ENCODE results near the gene PGM5.

The PGM5 gene

DNA sequence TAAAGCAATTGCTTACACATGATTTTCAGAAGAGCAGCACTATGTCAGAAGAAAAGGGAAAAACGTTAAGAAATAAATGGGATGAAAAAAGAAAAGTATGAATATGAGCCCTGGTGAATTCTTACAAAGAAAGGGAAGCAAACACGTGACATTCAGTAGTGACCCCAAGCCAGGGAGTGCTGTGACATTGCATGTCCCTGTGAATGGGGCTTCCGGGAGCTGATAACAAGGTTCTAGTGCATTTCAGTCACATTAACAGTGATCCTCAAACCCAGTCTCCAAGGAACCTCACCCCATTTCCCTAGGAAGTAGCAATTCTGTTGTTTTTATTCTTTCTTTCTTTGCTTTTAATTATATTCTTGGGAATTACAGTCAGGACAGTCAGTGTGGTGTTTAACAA is 157.0 kb downstream of the PGM5 start:
- DNase-seq (ENCODE audit: extremely low read depth, low read depth), result no peak
- TF ChIP-seq, protein P1, sequence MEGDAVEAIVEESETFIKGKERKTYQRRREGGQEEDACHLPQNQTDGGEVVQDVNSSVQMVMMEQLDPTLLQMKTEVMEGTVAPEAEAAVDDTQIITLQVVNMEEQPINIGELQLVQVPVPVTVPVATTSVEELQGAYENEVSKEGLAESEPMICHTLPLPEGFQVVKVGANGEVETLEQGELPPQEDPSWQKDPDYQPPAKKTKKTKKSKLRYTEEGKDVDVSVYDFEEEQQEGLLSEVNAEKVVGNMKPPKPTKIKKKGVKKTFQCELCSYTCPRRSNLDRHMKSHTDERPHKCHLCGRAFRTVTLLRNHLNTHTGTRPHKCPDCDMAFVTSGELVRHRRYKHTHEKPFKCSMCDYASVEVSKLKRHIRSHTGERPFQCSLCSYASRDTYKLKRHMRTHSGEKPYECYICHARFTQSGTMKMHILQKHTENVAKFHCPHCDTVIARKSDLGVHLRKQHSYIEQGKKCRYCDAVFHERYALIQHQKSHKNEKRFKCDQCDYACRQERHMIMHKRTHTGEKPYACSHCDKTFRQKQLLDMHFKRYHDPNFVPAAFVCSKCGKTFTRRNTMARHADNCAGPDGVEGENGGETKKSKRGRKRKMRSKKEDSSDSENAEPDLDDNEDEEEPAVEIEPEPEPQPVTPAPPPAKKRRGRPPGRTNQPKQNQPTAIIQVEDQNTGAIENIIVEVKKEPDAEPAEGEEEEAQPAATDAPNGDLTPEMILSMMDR (IDR thresholded peaks at IDR 0.05; ENCODE audit: low read depth, low read length), result no peak

DNA sequence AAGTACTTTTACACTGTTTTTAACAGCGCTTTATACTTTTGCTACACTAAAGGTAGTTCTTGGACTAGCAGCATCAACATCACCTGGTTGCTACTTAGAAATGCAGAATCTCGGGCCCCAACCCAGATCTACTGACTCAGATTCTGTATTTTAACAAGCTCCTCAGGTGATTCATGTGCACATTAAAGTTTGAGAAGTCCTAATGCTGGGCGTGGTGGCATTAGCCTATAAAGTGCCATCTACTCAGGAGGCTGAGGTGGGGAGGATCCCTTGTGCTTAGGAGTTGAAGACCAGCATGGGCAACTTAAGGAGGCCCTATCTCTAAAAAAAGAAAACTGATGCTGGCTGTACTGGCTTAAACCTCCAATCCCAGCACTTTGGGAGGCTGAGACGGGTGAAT is 157.6 kb downstream of the PGM5 start:
- TF ChIP-seq, protein P1 (IDR thresholded peaks at IDR 0.05; ENCODE audit: low read depth, low read length), result no peak
- no peak for DNase-seq (ENCODE audit: extremely low read depth, low read depth)

DNA sequence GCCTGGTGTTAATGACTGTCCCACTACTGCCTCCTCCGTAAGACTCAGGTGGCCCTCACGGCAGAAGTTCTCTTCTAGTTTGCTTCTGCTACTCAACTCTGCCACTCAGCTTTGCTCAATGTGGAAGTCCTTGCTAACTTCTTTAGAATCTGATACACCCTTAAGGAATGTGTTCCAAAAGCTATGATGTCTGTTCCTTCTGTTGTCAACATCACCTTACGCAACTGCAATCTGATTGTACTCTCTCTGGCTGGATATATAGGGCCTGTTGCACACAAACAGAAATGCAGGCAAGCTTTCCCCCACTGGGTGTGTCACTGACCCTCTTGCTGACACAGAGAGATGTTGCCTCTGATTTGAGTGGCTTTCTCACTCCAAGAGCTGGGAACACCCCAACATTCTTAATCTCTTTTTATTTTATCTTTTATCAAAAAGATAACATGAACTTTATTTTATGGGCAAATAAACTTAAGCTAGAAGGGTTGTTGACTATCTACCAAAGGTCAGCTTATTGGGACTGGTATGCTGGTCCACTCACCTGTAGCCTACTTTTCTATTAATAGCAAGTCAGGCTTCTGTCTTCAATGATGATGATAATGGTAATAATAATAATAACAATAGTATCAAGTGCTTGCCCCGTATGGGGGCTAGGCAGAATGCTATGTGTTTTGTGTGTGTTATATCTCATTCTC is 159.1 kb downstream of the PGM5 start:
- DNase-seq (ENCODE audit: extremely low read depth, low read depth), result no peak
- TF ChIP-seq, protein P1 (IDR thresholded peaks at IDR 0.05; ENCODE audit: low read depth, low read length), result no peak

DNA sequence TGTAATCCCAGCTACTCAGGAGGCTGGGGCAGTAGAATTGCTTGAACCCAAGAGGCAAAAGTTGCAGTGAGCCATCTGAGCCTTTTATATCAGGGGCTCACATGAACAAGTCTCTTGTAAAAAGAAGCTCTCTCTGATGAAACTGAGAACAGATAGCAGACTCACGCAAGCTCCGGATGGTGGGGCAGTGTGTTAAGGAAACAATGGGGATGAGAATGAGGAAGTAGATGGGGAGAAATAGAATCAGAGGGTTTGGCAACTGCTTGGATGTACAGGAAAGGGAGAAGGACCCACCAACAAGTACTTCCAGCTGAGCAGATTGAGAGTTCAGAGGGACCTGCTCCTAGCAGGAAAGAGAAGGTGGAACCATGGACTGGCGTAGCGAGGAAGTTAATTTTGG is 165.7 kb downstream of the PGM5 start:
- no peak for DNase-seq (ENCODE audit: extremely low read depth, low read depth)
- TF ChIP-seq, protein P1 (IDR thresholded peaks at IDR 0.05; ENCODE audit: low read depth, low read length), result no peak

DNA sequence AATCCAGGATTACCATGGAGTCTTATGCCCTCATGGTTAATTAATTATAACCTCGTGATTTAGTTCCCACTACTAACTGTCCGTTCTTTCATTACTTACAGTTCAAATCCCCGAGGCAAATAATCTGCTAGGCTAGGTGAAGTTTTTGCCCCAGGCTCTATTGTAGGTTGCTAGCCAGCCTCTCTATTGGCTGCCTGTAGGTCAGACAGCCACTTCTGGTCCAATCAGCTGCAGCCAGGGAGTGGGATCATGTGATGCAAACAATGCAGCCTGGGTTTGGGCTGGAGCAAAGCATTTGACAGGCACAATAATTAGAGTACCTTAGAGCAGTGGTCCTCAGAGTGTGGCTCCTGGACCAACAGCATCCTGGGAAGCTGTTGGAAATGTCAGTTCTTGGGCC is 166.5 kb downstream of the PGM5 start:
- TF ChIP-seq, protein P1 (IDR thresholded peaks at IDR 0.05; ENCODE audit: low read depth, low read length), result no peak
- no peak for DNase-seq (ENCODE audit: extremely low read depth, low read depth)

DNA sequence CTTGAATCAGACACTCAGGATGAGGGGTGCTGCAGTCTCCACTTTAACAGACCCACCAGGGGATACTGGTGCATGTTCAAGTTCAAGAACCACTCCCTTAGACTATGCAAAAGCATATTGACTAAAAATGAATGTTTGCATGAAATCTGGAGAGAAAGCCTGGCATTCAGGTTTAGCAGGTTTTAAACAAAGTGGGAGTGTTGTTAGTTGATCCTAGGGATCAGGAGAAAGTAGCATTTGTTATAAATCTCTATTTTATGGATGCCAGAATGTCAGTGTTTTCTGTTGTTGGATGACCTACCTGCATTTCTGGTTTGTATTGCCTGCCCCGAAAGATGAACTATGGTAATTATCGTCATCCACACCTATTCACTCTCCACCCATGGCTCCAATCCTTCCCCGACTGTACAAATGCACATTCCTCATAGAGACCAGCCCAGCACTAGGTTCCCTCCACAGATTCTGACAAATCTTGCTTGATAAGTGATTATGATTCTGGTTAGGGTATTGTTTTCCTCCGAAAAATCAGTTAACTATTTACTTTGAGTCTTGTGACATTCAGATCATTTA is 167.0 kb downstream of the PGM5 start:
- TF ChIP-seq, protein P1 (IDR thresholded peaks at IDR 0.05; ENCODE audit: low read depth, low read length), result no peak
- no peak for DNase-seq (ENCODE audit: extremely low read depth, low read depth)

DNA sequence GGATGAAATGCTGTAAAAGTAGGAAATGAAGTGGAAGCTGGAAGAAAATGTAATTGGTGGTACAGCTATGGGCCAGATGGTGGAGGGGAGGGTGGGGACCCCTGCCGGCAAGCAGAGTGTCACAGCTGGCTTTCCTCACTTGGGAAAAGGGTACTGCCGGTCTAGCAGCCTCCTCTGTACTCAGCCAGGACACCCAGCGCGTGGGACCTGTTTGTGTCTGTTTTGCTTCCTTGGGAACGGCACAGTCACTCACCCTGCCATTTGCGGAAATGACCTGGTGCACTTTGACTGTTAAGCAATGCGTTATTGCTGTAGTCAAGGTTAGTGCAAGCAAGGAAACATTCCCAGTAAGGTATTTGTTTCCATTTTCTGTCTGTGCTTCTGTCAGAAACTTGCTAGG is 174.2 kb downstream of the PGM5 start:
- DNase-seq (ENCODE audit: extremely low read depth, low read depth), result no peak
- TF ChIP-seq, protein P1 (IDR thresholded peaks at IDR 0.05; ENCODE audit: low read depth, low read length), result no peak

Data from AG09319 (cell line).